ENCODE results near the gene LELP1. TPM values are rescaled to one million over a fixed set of nuclear protein-coding genes. Genes with fewer than 3 reads are reported as not detected.
"Not testable (repeated sequence)": the region's sequence is repeated elsewhere in the genome, so short reads cannot be mapped to it uniquely, and the experiment has no call there.

LELP1 gene
- polyA plus RNA-seq: not detected

DNA sequence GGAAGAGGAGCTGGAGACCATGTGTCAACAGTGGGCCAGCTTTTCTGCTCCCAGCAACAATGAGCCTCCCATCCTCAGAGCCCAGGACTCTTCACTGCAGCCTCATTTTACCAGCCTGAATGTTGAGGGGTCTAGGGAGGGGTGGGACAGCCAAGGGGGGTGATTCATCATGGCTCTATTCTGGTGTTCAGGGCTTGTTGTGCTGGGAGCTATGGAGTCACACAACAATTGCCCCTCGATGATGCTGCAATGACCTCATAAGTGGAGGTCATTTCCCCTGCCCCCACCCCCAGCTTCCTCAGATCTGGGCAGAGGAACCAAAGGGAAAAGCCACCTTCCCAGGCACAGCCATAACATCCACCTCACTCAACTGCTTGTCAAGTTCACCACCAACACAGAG, at the start of gene LELP1:
Gene LELP1 (plus strand): TSS at position 301 of the 400 bp plus-strand sequence. CDS start 1,278 bp downstream, outside the sequence.
- 47 to 71% (median 55%) methylated on average over 1 of the region's 1 CpG for WGBS, 3 donors
- H3K27ac ChIP-seq (ENCODE audit: low read depth, low read length): no peak within 1 kb of the TSS

DNA sequence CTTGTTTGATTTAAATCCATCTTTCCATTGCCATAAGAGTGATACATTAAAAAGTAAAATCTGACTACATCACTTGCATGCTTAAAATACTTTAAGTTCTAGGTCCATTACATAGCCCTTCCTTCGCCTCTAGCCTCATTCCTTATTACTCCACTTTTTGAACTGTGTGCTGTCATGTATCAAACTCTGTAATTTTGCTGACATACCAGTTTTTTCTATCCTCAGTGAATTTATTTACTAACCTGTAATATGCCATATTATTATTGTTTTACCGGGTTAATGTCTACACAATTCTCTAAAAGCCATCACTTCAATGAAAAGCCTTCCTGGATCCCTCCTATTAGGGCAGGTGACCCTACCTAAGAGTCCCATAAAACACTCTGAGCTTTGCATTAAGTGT, 47.7 kb upstream of the LELP1 start:
- 85 to 92% (median 90%) methylated on average over 2 of the region's 2 CpGs for whole genome bisulfite sequencing, 3 donors
- no peak overlapping the region for H3K27ac ChIP-seq (ENCODE audit: low read depth, low read length)

GRCh38 chr1:153168686-153169085, 34.5 kb upstream of the LELP1 start:
- no peak overlapping the region for H3K27ac ChIP-seq (ENCODE audit: low read depth, low read length)
- 77 to 82% (median 79%) methylated on average over 2 of the region's 2 CpGs for WGBS, 3 donors

GRCh38 chr1:153174624-153175023, 28.6 kb upstream of the LELP1 start:
- no peak overlapping the region for H3K27ac ChIP-seq (ENCODE audit: low read depth, low read length)

- H3K27ac ChIP-seq (ENCODE audit: low read depth, low read length): no peak overlapping the region
These were observed 24.3 kb upstream of the LELP1 start for GRCh38 chr1:153178922-153179321.

- H3K27ac ChIP-seq (ENCODE audit: low read depth, low read length): no peak overlapping the region
- 56 to 78% (median 74%) methylated on average over 4 of the region's 4 CpGs for WGBS, 3 donors
These were observed 22.7 kb upstream of the LELP1 start for GRCh38 chr1:153180556-153180955.

DNA sequence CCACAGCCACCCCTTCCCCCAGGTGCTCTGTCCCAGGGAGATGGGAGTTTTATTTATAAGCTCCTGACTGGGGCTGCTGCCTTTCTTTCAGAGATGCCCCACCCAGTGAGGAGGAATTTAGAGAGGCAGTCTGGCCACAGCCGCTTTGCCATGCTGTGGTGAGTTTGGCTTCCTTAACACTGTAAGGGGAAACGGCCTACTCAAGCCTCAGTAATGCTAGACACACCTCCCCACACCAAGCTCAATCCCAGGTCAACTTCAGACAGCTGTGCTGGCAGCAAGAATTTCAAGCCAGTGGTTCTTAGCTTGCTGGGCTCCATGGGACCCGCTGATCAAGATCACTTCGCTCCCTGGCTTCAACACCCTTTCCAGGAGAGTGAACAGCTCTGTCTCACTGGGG, 14.9 kb upstream of the LELP1 start:
- not testable (repeated sequence) for H3K27ac ChIP-seq (ENCODE audit: low read depth, low read length)
- WGBS, 3 donors: 76 to 88% (median 87%) methylated on average over 4 of the region's 4 CpGs

- 3 to 12% (median 11%) methylated on average over 3 of the region's 3 CpGs for WGBS, 3 donors
- no peak overlapping the region for H3K27ac ChIP-seq (ENCODE audit: low read depth, low read length)
These were observed 12.9 kb upstream of the LELP1 start for GRCh38 chr1:153190373-153190772.

DNA sequence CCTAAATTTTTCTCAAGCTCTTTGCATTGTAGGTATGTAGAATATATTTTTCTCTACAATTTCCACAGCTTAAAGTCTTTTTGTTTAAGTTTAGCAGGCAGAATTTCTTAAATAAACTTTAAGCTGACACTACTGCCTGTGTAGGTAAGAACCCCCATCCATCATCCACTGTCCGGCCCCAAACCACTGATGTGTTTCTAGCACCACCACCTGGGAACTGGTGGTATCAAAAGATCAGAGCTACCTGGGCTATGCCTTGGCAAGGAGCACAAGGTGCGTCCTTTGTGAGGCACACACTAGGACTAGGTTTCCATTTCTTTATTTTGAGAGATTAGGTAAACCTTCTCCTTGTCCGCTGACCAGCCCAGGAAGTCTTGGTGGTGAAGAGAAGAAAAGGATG, 10.5 kb upstream of the LELP1 start:
- H3K27ac ChIP-seq (ENCODE audit: low read depth, low read length): no peak overlapping the region
- 12 to 47% (median 45%) methylated on average over 3 of the region's 3 CpGs for WGBS, 3 donors

GRCh38 chr1:153194331-153195050, 8.7 kb upstream of the LELP1 start:
- WGBS, 3 donors: 50 to 55% (median 53%) methylated on average over 3 of the region's 3 CpGs
- H3K27ac ChIP-seq (ENCODE audit: low read depth, low read length): no peak overlapping the region

DNA sequence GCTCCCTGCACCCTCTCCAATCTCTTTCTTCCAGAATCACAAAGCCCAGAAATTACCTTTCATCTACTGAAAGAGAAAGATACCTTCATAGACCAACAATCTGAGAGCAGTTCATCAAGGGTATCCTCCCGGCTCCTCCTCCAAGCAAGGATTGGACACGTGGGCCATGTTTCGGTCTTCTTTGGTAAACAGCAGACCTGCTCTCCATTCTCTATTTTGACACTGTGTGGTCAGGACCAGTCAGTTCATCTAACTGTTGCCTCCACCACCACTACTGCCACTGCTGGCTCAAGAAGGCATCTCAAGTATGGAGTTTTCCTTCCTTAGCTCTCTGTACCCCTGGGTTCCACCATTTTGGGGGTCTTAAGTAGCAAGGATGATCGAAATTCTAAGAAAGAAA, 8.0 kb upstream of the LELP1 start:
- WGBS, 3 donors: 72 to 83% (median 79%) methylated on average over 4 of the region's 4 CpGs
- H3K27ac ChIP-seq (ENCODE audit: low read depth, low read length): no peak overlapping the region

DNA sequence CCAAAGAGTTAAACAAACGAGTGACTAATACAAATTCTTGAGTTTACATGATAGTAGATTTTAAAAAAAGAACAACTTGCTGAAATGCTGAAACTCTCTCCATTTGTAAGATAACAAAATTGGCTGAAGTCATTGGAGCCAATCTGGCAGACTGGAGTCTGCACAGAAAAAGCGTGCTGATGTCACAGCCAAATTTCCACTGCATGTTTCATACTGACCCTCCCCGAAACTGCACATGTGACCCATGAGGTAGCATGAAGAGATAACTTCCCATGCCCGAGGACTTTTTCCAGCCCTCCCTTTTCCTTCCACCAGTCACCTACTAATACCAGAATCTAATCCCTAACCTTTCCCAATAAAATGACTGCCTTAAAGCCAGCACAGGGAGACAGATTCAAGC, 1.2 kb upstream of the LELP1 start:
- WGBS, 3 donors: 50 to 57% (median 52%) methylated on average over 4 of the region's 4 CpGs
- no peak overlapping the region for H3K27ac ChIP-seq (ENCODE audit: low read depth, low read length)

- WGBS, 3 donors: 80 to 96% (median 91%) methylated on average over 9 of the region's 9 CpGs
These were observed 3.4 kb downstream of the LELP1 start for GRCh38 chr1:153206631-153207030.

DNA sequence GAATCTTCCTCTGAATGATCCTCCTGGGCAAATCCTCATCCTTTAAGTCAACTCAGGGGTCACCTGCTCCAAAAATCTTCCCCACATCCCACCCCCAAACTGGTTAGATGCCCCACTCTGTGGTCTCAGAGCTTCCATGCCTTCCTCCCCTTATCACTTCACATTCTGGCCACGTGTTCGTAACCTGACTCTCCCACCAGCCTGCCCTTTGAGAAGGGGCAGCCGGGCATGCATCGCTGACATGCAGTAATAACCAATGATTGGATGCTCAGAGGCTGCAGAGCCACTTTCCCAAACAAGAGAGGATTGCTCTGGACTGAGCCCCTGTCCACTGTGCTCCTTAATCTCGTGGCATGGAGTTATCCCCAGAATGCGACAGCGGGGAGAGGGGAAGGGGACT, 7.0 kb downstream of the LELP1 start:
- WGBS, 3 donors: 40 to 73% (median 66%) methylated on average over 7 of the region's 7 CpGs
- H3K27ac ChIP-seq (ENCODE audit: low read depth, low read length): no peak overlapping the region

More at GRCh38 chr1:153206631-153207030, 3.4 kb downstream of the LELP1 start:
- H3K27ac ChIP-seq (ENCODE audit: low read depth, low read length): no peak overlapping the region

DNA sequence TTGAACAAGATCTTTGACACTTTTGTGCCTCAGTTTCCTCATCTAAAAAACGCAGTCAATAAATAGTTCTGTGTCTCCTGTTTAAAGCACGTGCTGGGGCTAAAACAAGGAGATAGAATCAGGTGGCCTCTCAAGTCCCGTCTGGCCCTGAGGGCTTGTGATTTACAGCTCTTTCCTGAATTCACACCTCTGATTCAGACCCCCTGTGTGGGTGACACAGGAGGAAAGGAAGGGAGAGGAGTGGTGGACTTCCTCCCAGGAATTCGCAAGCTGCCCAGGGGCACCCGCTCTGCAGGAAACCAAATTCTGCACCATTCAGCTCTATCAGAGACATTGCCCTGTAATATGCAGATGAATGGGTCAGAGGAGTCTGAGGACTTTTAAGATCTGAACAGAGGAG, 9.0 kb downstream of the LELP1 start:
- no peak overlapping the region for H3K27ac ChIP-seq (ENCODE audit: low read depth, low read length)
- 39 to 44% (median 40%) methylated on average over 5 of the region's 5 CpGs for WGBS, 3 donors

GRCh38 chr1:153213519-153213918, 10.3 kb downstream of the LELP1 start:
- WGBS, 3 donors: 89 to 97% (median 95%) methylated on average over 4 of the region's 4 CpGs
- no peak overlapping the region for H3K27ac ChIP-seq (ENCODE audit: low read depth, low read length)

- no peak within 1 kb of the TSS for H3K27ac ChIP-seq (ENCODE audit: low read depth, low read length)
- WGBS, 3 donors: 75 to 90% (median 78%) methylated on average over 3 of the region's 3 CpGs
These were observed 14.0 kb downstream of the LELP1 start, which contains the start of gene PRR9 for GRCh38 chr1:153217212-153217611. PRR9 (plus strand) TSS chr1:153217584; CDS start chr1:153218145, 561 bp downstream.

GRCh38 chr1:153217744-153218416, 14.7 kb downstream of the LELP1 start:
- 39 to 74% (median 51%) methylated on average over 2 of the region's 2 CpGs for WGBS, 3 donors
- no peak overlapping the region for H3K27ac ChIP-seq (ENCODE audit: low read depth, low read length)

GRCh38 chr1:153220606-153221303, 17.5 kb downstream of the LELP1 start:
- H3K27ac ChIP-seq (ENCODE audit: low read depth, low read length): no peak overlapping the region
- WGBS, 3 donors: 35 to 46% (median 39%) methylated on average over 6 of the region's 6 CpGs

Measured in adipose tissue (tissue), 3 donors.